ENCODE measurements around the gene CPNE1.

Gene CPNE1

DNA sequence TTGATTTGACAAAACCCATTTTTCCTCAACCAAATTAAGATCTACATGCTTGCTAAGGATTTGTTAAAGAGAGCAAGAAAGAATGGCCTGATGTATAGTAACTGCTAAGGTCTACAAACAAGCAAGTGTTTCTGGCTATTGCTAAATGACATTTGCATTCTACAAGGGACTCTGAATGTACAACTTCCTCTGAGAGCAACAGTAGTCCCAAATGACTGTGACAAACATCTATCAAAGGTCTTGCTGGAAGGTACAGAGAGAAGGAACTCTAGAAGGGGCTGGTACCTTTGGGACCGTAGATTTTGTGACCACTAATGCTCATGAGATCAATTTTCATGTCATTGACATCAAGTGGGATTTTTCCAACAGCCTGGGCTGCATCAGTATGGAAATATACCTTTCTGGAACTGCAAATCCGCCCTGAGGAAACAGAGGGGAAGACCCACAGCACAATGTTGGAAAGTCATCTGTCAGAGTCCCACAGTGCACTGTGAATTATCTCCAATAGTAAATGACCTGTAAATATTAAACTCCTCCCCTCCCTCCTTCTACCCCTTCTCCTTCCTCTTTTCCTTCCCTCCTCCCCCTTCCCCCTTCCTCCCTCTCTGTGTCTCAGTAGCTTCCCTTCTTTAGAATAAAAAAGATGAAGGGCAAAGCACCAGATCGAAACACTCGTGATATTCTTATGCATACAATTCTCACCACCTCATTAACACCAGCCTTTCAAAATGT is 15.9 kb upstream of the CPNE1 start:
- H2AK5ac ChIP-seq (ENCODE audit: low read length), result no peak overlapping the region
- no peak overlapping the region for H4K91ac ChIP-seq (ENCODE audit: low read depth, low read length)
- no peaks in the 10 kb centered on the region for H3K27me3 ChIP-seq (ENCODE audit: insufficient read depth, low read length)
- no peak overlapping the region for H4K8ac ChIP-seq (ENCODE audit: low read depth, low read length)
- no peaks in the 10 kb centered on the region for H3K79me2 ChIP-seq (ENCODE audit: control insufficient read depth, insufficient read depth, low read length, poor library complexity)
- H2BK5ac ChIP-seq (ENCODE audit: low read depth, low read length, poor library complexity), result no peak overlapping the region
- no peak overlapping the region for H2BK120ac ChIP-seq (ENCODE audit: insufficient read depth, low read length, poor library complexity)
- no peak overlapping the region for H3K4me2 ChIP-seq (ENCODE audit: low read length)
- H3K79me1 ChIP-seq (ENCODE audit: low read length), result no peaks in the 10 kb centered on the region
- no peak overlapping the region for H2BK12ac ChIP-seq (ENCODE audit: low read length)
- no peak overlapping the region for H3K4me3 ChIP-seq (ENCODE audit: low read depth, low read length)
- no peak overlapping the region for H3K27ac ChIP-seq (ENCODE audit: low read depth, low read length)
- H3K4me1 ChIP-seq (ENCODE audit: control insufficient read depth in 1 of 2, insufficient read depth in 2 of 2, low read length in 2 of 2), result no peaks in the 10 kb centered on the region
- no peak overlapping the region for H3K23ac ChIP-seq (ENCODE audit: low read length)
- H2AFZ ChIP-seq (ENCODE audit: insufficient read depth, low read length, poor library complexity), result no peak overlapping the region
- no peaks in the 10 kb centered on the region for H3K9me3 ChIP-seq (ENCODE audit: insufficient read depth, low read depth, low read length)
- H3K36me3 ChIP-seq (ENCODE audit: control insufficient read depth in 1 of 2, insufficient read depth in 2 of 2, low read length in 2 of 2), result peaks cover 2 to 5% of the 10 kb centered on the region in 2 experiments
- no peak overlapping the region for H3K14ac ChIP-seq (ENCODE audit: low read length)
- no peak overlapping the region for H4K12ac ChIP-seq (ENCODE audit: low read depth, low read length)
- no peak overlapping the region for H3K18ac ChIP-seq (ENCODE audit: low read length)
- H3K9ac ChIP-seq (ENCODE audit: low read length), result no peak overlapping the region
- H3K4ac ChIP-seq (ENCODE audit: low read depth, low read length), result no peak overlapping the region
- WGBS (ENCODE audit: extremely low coverage, insufficient coverage, insufficient read length), result no CpG with 5 or more reads among the region's 4 CpGs
- no peak for DNase-seq

DNA sequence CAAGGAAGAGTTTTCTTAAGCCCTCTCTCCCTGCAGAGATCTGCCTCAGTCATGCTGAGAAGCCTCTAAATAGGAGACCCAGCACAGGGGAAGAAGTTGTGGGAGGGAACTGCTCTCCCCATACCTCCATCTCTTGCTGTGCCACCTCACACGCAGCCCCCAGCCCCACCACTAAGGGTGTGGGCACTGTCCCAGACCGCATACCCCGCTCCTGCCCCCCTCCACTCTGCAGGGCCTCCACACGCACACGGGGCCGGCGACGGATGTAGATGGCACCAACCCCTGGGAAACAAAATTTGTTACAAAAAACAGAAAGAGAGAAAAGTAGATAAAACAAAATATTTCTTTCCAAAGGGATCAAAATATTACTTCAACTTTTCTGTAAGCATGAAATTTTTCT is 10.2 kb upstream of the CPNE1 start:
- Histone ChIP-seq H3K18ac (ENCODE audit: low read length) (no peak overlapping the region), H3K23ac (ENCODE audit: low read length) (no peak overlapping the region), H3K4me1 (ENCODE audit: control insufficient read depth in 1 of 2, insufficient read depth in 2 of 2, low read length in 2 of 2) (no peaks in the 10 kb centered on the region), H3K27ac (ENCODE audit: low read depth, low read length) (no peak overlapping the region), H3K14ac (ENCODE audit: low read length) (no peak overlapping the region), H3K79me1 (ENCODE audit: low read length) (no peaks in the 10 kb centered on the region), H2BK12ac (ENCODE audit: low read length) (no peak overlapping the region), H4K12ac (ENCODE audit: low read depth, low read length) (no peak overlapping the region), H3K27me3 (ENCODE audit: insufficient read depth, low read length) (no peaks in the 10 kb centered on the region), H3K4me2 (ENCODE audit: low read length) (no peak overlapping the region), H3K36me3 (ENCODE audit: control insufficient read depth in 1 of 2, insufficient read depth in 2 of 2, low read length in 2 of 2) (peaks cover 6 to 19% of the 10 kb centered on the region in 2 experiments), H3K4me3 (ENCODE audit: low read depth, low read length) (no peak overlapping the region), H4K8ac (ENCODE audit: low read depth, low read length) (no peak overlapping the region), H3K79me2 (ENCODE audit: control insufficient read depth, insufficient read depth, low read length, poor library complexity) (no peaks in the 10 kb centered on the region), H2AK5ac (ENCODE audit: low read length) (no peak overlapping the region), H3K4ac (ENCODE audit: low read depth, low read length) (no peak overlapping the region), H3K9ac (ENCODE audit: low read length) (no peak overlapping the region), H3K9me3 (ENCODE audit: insufficient read depth, low read depth, low read length) (no peaks in the 10 kb centered on the region), H2AFZ (ENCODE audit: insufficient read depth, low read length, poor library complexity) (no peak overlapping the region), H2BK120ac (ENCODE audit: insufficient read depth, low read length, poor library complexity) (no peak overlapping the region), H4K91ac (ENCODE audit: low read depth, low read length) (no peak overlapping the region), H2BK5ac (ENCODE audit: low read depth, low read length, poor library complexity) (no peak overlapping the region)
- WGBS (ENCODE audit: extremely low coverage, insufficient coverage, insufficient read length), result no CpG with 5 or more reads among the region's 8 CpGs
- no peak for DNase-seq

DNA sequence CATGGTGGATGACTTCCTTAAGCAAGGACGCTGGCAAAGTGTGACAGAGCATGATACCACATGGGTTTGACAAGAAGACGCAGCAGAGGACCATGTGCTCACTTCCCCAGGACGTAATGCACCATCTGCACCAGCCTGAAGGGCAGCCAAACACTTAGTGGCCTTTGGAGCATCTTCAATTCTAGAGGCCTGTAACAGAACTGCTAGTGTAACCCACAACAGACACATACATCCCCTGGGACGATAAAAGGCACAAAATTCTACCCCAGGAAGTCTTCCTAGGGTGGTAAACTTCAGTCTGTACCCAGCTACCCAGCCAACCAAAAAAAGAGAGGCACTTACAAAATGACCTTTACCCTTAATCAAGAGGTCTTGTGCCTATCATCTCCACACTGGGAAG is 9.2 kb upstream of the CPNE1 start:
- Histone ChIP-seq H3K14ac (ENCODE audit: low read length) (no peak overlapping the region), H3K9me3 (ENCODE audit: insufficient read depth, low read depth, low read length) (no peaks in the 10 kb centered on the region), H4K12ac (ENCODE audit: low read depth, low read length) (no peak overlapping the region), H3K23ac (ENCODE audit: low read length) (no peak overlapping the region), H3K9ac (ENCODE audit: low read length) (no peak overlapping the region), H3K27me3 (ENCODE audit: insufficient read depth, low read length) (no peaks in the 10 kb centered on the region), H3K4ac (ENCODE audit: low read depth, low read length) (no peak overlapping the region), H4K8ac (ENCODE audit: low read depth, low read length) (no peak overlapping the region), H2BK5ac (ENCODE audit: low read depth, low read length, poor library complexity) (no peak overlapping the region), H3K4me3 (ENCODE audit: low read depth, low read length) (no peak overlapping the region), H4K91ac (ENCODE audit: low read depth, low read length) (no peak overlapping the region), H3K27ac (ENCODE audit: low read depth, low read length) (no peak overlapping the region), H3K4me1 (ENCODE audit: control insufficient read depth in 1 of 2, insufficient read depth in 2 of 2, low read length in 2 of 2) (no peaks in the 10 kb centered on the region), H2AFZ (ENCODE audit: insufficient read depth, low read length, poor library complexity) (no peak overlapping the region), H3K79me1 (ENCODE audit: low read length) (no peaks in the 10 kb centered on the region), H3K4me2 (ENCODE audit: low read length) (no peak overlapping the region), H3K18ac (ENCODE audit: low read length) (no peak overlapping the region), H2BK12ac (ENCODE audit: low read length) (no peak overlapping the region), H3K36me3 (ENCODE audit: control insufficient read depth in 1 of 2, insufficient read depth in 2 of 2, low read length in 2 of 2) (peaks cover 14 to 27% of the 10 kb centered on the region in 2 experiments), H2AK5ac (ENCODE audit: low read length) (no peak overlapping the region), H3K79me2 (ENCODE audit: control insufficient read depth, insufficient read depth, low read length, poor library complexity) (no peaks in the 10 kb centered on the region), H2BK120ac (ENCODE audit: insufficient read depth, low read length, poor library complexity) (no peak overlapping the region)
- WGBS (ENCODE audit: extremely low coverage, insufficient coverage, insufficient read length), result no CpG with 5 or more reads among the region's 4 CpGs
- no peak for DNase-seq

DNA sequence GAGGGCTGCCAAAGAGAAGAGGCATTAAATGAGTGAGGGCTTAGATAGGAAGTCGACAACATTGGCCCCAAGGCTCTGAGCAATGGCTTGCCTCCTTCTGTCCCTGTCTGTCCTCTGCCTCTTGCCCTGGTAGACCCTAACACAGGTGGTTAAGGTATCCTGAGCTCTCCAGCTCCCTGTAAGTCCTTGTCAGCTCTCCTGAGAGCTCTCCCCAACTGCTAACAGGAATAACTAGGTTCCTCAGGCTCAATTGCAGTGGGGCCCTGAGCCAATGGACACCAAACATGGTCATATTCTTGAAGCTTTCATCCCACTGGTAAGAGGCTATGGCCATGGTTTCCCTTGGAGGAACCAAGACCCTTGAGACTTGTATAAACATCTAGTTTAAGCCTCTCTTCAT is 5.0 kb upstream of the CPNE1 start:
- H3K4ac ChIP-seq (ENCODE audit: low read depth, low read length), result no peak overlapping the region

More for the DNA sequence above, 5.0 kb upstream of the CPNE1 start:
- Histone ChIP-seq H3K36me3 (ENCODE audit: control insufficient read depth in 1 of 2, insufficient read depth in 2 of 2, low read length in 2 of 2) (peaks cover 11 to 24% of the 10 kb centered on the region in 2 experiments), H2AK5ac (ENCODE audit: low read length) (no peak overlapping the region), H3K9ac (ENCODE audit: low read length) (no peak overlapping the region), H3K18ac (ENCODE audit: low read length) (no peak overlapping the region), H3K9me3 (ENCODE audit: insufficient read depth, low read depth, low read length) (no peaks in the 10 kb centered on the region), H3K79me1 (ENCODE audit: low read length) (peaks cover 3% of the 10 kb centered on the region), H3K27me3 (ENCODE audit: insufficient read depth, low read length) (no peaks in the 10 kb centered on the region), H4K12ac (ENCODE audit: low read depth, low read length) (no peak overlapping the region), H3K4me2 (ENCODE audit: low read length) (no peak overlapping the region), H3K14ac (ENCODE audit: low read length) (no peak overlapping the region), H3K4me1 (ENCODE audit: control insufficient read depth in 1 of 2, insufficient read depth in 2 of 2, low read length in 2 of 2) (peaks cover 0 to 1% of the 10 kb centered on the region in 2 experiments), H2AFZ (ENCODE audit: insufficient read depth, low read length, poor library complexity) (no peak overlapping the region), H4K91ac (ENCODE audit: low read depth, low read length) (no peak overlapping the region), H3K27ac (ENCODE audit: low read depth, low read length) (no peak overlapping the region), H2BK5ac (ENCODE audit: low read depth, low read length, poor library complexity) (no peak overlapping the region), H2BK120ac (ENCODE audit: insufficient read depth, low read length, poor library complexity) (no peak overlapping the region), H4K8ac (ENCODE audit: low read depth, low read length) (no peak overlapping the region), H2BK12ac (ENCODE audit: low read length) (no peak overlapping the region), H3K23ac (ENCODE audit: low read length) (no peak overlapping the region), H3K4me3 (ENCODE audit: low read depth, low read length) (no peak overlapping the region), H3K79me2 (ENCODE audit: control insufficient read depth, insufficient read depth, low read length, poor library complexity) (peaks cover under 1% of the 10 kb centered on the region)
- no CpG with 5 or more reads among the region's 1 CpG for WGBS (ENCODE audit: extremely low coverage, insufficient coverage, insufficient read length)
- no peak for DNase-seq

Measured in trophoblast cell (in vitro differentiated cells and primary cell).